Left lung (tissue), 10 donors: ENCODE measurements around the gene SLC6A8. TPM values are rescaled to one million over a fixed set of nuclear protein-coding genes. Genes with fewer than 3 reads are reported as not detected.
A peak's percentile ranks its signal among the peaks of the same experiment; 100 is the strongest.

Experiments used
- ATAC-seq: fragments of 200-7000 bp; cut with Tn5 transposase; one replicate; pipeline ENCODE4 v1.9.1; 2020; ENCODE audit warnings: moderate library complexity
- DNase-seq, 4 donors: peaks; one replicate each; pipeline ENCODE4 v3.0.0-alpha.2; 2013 to 2020
- H3K27ac ChIP-seq, 2 donors: fragments of 200-600 bp; sonication (generic) in 1 of 2; one replicate each; pipeline versions ENCODE4 v1.5.0 to v1.8.0; 2020 to 2021
- H3K27me3 ChIP-seq, 2 donors: fragments of 200-600 bp; sonication (generic) in 1 of 2; one replicate each; pipeline versions ENCODE4 v1.5.0 to v1.8.0; 2020 to 2021
- H3K36me3 ChIP-seq, 2 donors: fragments of 200-600 bp; sonication (generic) in 1 of 2; one replicate each; pipeline versions ENCODE4 v1.5.0 to v1.8.0; 2020 to 2021
- H3K4me1 ChIP-seq, 2 donors: fragments of 200-600 bp; one replicate each; pipeline ENCODE4 v1.8.0; 2021
- H3K4me3 ChIP-seq, 2 donors: fragments of 200-600 bp; sonication (generic) in 1 of 2; one replicate each; pipeline versions ENCODE4 v1.5.0 to v1.8.0; 2020 to 2021; ENCODE audit warnings: mild to moderate bottlenecking in 1 of 2
- H3K9me3 ChIP-seq, 2 donors: fragments of 200-600 bp; sonication (generic) in 1 of 2; one replicate each; pipeline versions ENCODE4 v1.5.0 to v1.8.0; 2020 to 2021
- intact Hi-C, 2 donors: fragments of 100-400 bp; cut with DNase I; formaldehyde crosslinking; loops; one replicate each; pipeline versions ENCODE4 v1.11.2 to v1.14.2; 2022
- polyA plus RNA-seq, 6 donors: library from polyadenylated mRNA; unstranded; fragments of 120-200 nt; gene quantifications; one replicate each; pipeline ENCODE4 v1.2.1, GENCODE V29; 2013; ENCODE audit not compliant: insufficient read length in 6 of 6
- total RNA-seq, 2 donors: library from RNA; stranded (reverse); fragmentation: NEBNext Ultra II Directional; extraction: Animal tissue kit (Norgen Biotek cat#: 25700); gene quantifications; one replicate each; pipeline ENCODE4 v1.2.1, GENCODE V29; 2021
- TF ChIP-seq, protein P1 (sequence below), 2 donors: fragments of 200-600 bp; sonication (generic) in 1 of 2; IDR thresholded peaks; one replicate each; pipeline versions ENCODE4 v1.5.0 to v1.8.0; 2021; ENCODE audit warnings: antibody characterized with exemption in 2 of 2
- donor health status: DM: no; HTN: yes; CAD: no.
- donor health status: DM: no; HTN: no; CAD: no.

The SLC6A8 gene
- total and polyA plus RNA-seq, 8 donors, result 6.8 to 12.1 (median 10.2) TPM

- H3K9me3 ChIP-seq, result no peaks in the 10 kb centered on the region
- peaks cover 0 to 5% of the 10 kb centered on the region in 2 donors for H3K4me1 ChIP-seq
- intact Hi-C loops, result no loop called here
- no peaks in the 10 kb centered on the region for H3K36me3 ChIP-seq
- H3K4me3 ChIP-seq, result no peak overlapping the region
- peaks cover 42 to 59% of the 10 kb centered on the region in 2 donors for H3K27me3 ChIP-seq
- TF ChIP-seq, protein P1, sequence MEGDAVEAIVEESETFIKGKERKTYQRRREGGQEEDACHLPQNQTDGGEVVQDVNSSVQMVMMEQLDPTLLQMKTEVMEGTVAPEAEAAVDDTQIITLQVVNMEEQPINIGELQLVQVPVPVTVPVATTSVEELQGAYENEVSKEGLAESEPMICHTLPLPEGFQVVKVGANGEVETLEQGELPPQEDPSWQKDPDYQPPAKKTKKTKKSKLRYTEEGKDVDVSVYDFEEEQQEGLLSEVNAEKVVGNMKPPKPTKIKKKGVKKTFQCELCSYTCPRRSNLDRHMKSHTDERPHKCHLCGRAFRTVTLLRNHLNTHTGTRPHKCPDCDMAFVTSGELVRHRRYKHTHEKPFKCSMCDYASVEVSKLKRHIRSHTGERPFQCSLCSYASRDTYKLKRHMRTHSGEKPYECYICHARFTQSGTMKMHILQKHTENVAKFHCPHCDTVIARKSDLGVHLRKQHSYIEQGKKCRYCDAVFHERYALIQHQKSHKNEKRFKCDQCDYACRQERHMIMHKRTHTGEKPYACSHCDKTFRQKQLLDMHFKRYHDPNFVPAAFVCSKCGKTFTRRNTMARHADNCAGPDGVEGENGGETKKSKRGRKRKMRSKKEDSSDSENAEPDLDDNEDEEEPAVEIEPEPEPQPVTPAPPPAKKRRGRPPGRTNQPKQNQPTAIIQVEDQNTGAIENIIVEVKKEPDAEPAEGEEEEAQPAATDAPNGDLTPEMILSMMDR (IDR thresholded peaks at IDR 0.05), result no peak
- ATAC-seq (peak; percentile 90), DNase-seq (peak in 3 of 4 donors; percentile 25 to 79 (median 29))
- H3K27ac ChIP-seq, result no peak overlapping the region
Measured at GRCh38 chrX:153649178-153649914, 38.4 kb upstream of the SLC6A8 start.

- H3K4me3 ChIP-seq, result no peak overlapping the region
- intact Hi-C loops, result no loop called here
- H3K9me3 ChIP-seq, result no peaks in the 10 kb centered on the region
- TF ChIP-seq, protein P1 (IDR thresholded peaks at IDR 0.05), result no peak
- ATAC-seq, result no peak
- H3K36me3 ChIP-seq, result no peaks in the 10 kb centered on the region
- H3K4me1 ChIP-seq, result peaks cover 0 to 5% of the 10 kb centered on the region in 2 donors
- H3K27ac ChIP-seq, result no peak overlapping the region
- DNase-seq, result peak in 2 of 4 donors; percentile 24 to 34
- peaks cover 35 to 51% of the 10 kb centered on the region in 2 donors for H3K27me3 ChIP-seq
Measured at GRCh38 chrX:153649915-153650782, 37.6 kb upstream of the SLC6A8 start.

- H3K9me3 ChIP-seq, result no peaks in the 10 kb centered on the region
- DNase-seq (no peak), ATAC-seq (no peak)
- peaks cover 0 to 5% of the 10 kb centered on the region in 2 donors for H3K4me1 ChIP-seq
- H3K4me3 ChIP-seq, result no peak overlapping the region
- TF ChIP-seq, protein P1 (IDR thresholded peaks at IDR 0.05), result no peak
- intact Hi-C loops, result no loop called here
- H3K27me3 ChIP-seq, result peaks cover 27 to 43% of the 10 kb centered on the region in 2 donors
- no peak overlapping the region for H3K27ac ChIP-seq
- no peaks in the 10 kb centered on the region for H3K36me3 ChIP-seq
Measured at GRCh38 chrX:153650959-153651358, 36.8 kb upstream of the SLC6A8 start.

DNA sequence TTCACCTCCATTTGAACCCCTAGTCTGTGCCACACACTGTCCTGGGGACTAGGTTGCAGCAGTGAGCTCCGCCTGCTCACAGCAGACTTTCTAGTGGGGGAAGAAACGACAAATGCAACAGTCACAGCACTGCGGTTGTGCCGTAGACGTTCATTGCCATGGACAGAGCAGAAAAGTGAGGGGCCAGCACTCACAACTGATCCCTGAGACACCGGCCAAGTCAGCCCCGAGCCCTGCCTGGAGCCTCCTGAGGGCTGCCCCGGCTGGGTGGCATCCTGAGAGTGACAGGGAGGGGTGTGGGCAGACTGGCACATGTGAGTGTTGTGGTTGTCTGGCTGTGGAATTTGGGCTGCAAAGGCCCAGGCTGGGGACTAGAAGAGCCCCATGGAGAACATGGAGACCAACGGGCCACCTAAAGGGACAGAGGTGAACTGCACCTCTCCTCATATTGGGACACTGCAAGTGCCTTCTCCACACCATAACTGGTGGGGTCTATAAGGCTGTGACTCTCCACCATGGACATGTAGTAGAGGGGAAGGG lies 36.1 kb upstream of the SLC6A8 start:
- TF ChIP-seq, protein P1 (IDR thresholded peaks at IDR 0.05), result peak in 1 of 2 donors; percentile 14
- H3K9me3 ChIP-seq, result no peaks in the 10 kb centered on the region
- no peak overlapping the region for H3K27ac ChIP-seq
- ATAC-seq, result no peak
- no peak for DNase-seq
- peaks cover 0 to 5% of the 10 kb centered on the region in 2 donors for H3K4me1 ChIP-seq
- H3K27me3 ChIP-seq, result peaks cover 21 to 37% of the 10 kb centered on the region in 2 donors
- intact Hi-C loops, result no loop called here
- no peak overlapping the region for H3K4me3 ChIP-seq
- no peaks in the 10 kb centered on the region for H3K36me3 ChIP-seq

- H3K27ac ChIP-seq, result no peak overlapping the region
- DNase-seq (no peak), ATAC-seq (no peak)
- H3K4me1 ChIP-seq, result no peaks in the 10 kb centered on the region
- TF ChIP-seq, protein P1 (IDR thresholded peaks at IDR 0.05), result no peak
- peaks cover 5 to 17% of the 10 kb centered on the region in 2 donors for H3K27me3 ChIP-seq
- intact Hi-C loops, result no loop called here
- H3K4me3 ChIP-seq, result no peak overlapping the region
- no peaks in the 10 kb centered on the region for H3K36me3 ChIP-seq
- H3K9me3 ChIP-seq, result no peaks in the 10 kb centered on the region
Measured at GRCh38 chrX:153653556-153653955, 34.2 kb upstream of the SLC6A8 start.
